ENCODE data around the gene UBALD2.

UBALD2 gene

GRCh38 chr17:76266244-76266938, 1.2 kb downstream of the UBALD2 start:
- TF ChIP-seq ZNF274 (IDR thresholded peaks at IDR 0.05; ENCODE audit: low read depth, low read length), result no peak
- peak overlapping the region; percentile 78 for H3K4me3 ChIP-seq (ENCODE audit: low read length)

- TF ChIP-seq ZNF274 (IDR thresholded peaks at IDR 0.05; ENCODE audit: low read depth, low read length), result no peak
- peak overlapping the region; percentile 78 for H3K4me3 ChIP-seq (ENCODE audit: low read length)
These were observed 2.0 kb downstream of the UBALD2 start for GRCh38 chr17:76267051-76267576.

GRCh38 chr17:76267581-76268001, 2.4 kb downstream of the UBALD2 start:
- peak overlapping the region; percentile 78; the same call in 1 of the 2 replicates for H3K4me3 ChIP-seq (ENCODE audit: low read length)

GRCh38 chr17:76268015-76268749, 3.0 kb downstream of the UBALD2 start:
- TF ChIP-seq ZNF274 (IDR thresholded peaks at IDR 0.05; ENCODE audit: low read depth, low read length), result no peak
- peak overlapping the region; percentile 78; the same call in 1 of the 2 replicates for H3K4me3 ChIP-seq (ENCODE audit: low read length)

- no peak overlapping the region; the same call in 1 of the 2 replicates for H3K4me3 ChIP-seq (ENCODE audit: low read length)
- no peak for TF ChIP-seq ZNF274 (IDR thresholded peaks at IDR 0.05; ENCODE audit: low read depth, low read length)
These were observed 4.1 kb downstream of the UBALD2 start for GRCh38 chr17:76268991-76269981.

GRCh38 chr17:76270127-76270592, 5.0 kb downstream of the UBALD2 start:
- no peak for TF ChIP-seq ZNF274 (IDR thresholded peaks at IDR 0.05; ENCODE audit: low read depth, low read length)
- H3K4me3 ChIP-seq (ENCODE audit: low read length), result no peak overlapping the region; the same call in 1 of the 2 replicates

GRCh38 chr17:76270770-76271668, 5.9 kb downstream of the UBALD2 start:
- peak overlapping the region; percentile 63; the same call in 1 of the 2 replicates for H3K4me3 ChIP-seq (ENCODE audit: low read length)
- no peak for TF ChIP-seq ZNF274 (IDR thresholded peaks at IDR 0.05; ENCODE audit: low read depth, low read length)

GRCh38 chr17:76271669-76272540, 6.8 kb downstream of the UBALD2 start:
- H3K4me3 ChIP-seq (ENCODE audit: low read length), result peak overlapping the region; percentile 63; the same call in 1 of the 2 replicates
- no peak for TF ChIP-seq ZNF274 (IDR thresholded peaks at IDR 0.05; ENCODE audit: low read depth, low read length)

GRCh38 chr17:76272541-76273444, 7.6 kb downstream of the UBALD2 start:
- TF ChIP-seq ZNF274 (IDR thresholded peaks at IDR 0.05; ENCODE audit: low read depth, low read length), result no peak
- peak overlapping the region; percentile 3; the same call in 1 of the 2 replicates for H3K4me3 ChIP-seq (ENCODE audit: low read length)

GRCh38 chr17:76273445-76274111, 8.4 kb downstream of the UBALD2 start:
- H3K4me3 ChIP-seq (ENCODE audit: low read length), result no peak overlapping the region
- TF ChIP-seq ZNF274 (IDR thresholded peaks at IDR 0.05; ENCODE audit: low read depth, low read length), result no peak
